Body of pancreas (tissue), 4 donors: ENCODE measurements around the gene DSE.

Source experiments
- CTCF ChIP-seq, 7 experiments: fragments of 450-650 bp in 4 of 7; fragments of 200-600 bp in 3 of 7; sonication (generic) in 3 of 7; IDR thresholded peaks; one replicate each; pipeline ENCODE4 v1.5.1; 2016 to 2019; ENCODE audit warnings: antibody characterized with exemption in 7 of 7
- POLR2A ChIP-seq, 3 donors: fragments of 450-650 bp; IDR thresholded peaks; one replicate each; pipeline ENCODE4 v1.6.1; 2016; ENCODE audit warnings: antibody characterized with exemption in 3 of 3, mild to moderate bottlenecking in 2 of 3

GRCh38 chr6:116467096-116467495, 96.3 kb downstream of the DSE start:
- no peak for TF ChIP-seq CTCF (IDR thresholded peaks at IDR 0.05)
- TF ChIP-seq POLR2A (IDR thresholded peaks at IDR 0.05): no peak
